Retina (tissue), 1 donor: Measurements from ENCODE around the gene HEYL.

Experiments used
- DNase-seq: peaks from one replicate; pipeline ENCODE4 v3.0.0-alpha.2; 2016

Gene HEYL

GRCh38 chr1:39593386-39593785 lies 46.1 kb downstream of the HEYL start:
- DNase-seq: no peak

- no peak for DNase-seq
These were observed 47.4 kb downstream of the HEYL start for GRCh38 chr1:39592069-39592468.

- DNase-seq: no peak
These were observed 48.9 kb downstream of the HEYL start for GRCh38 chr1:39590546-39590945.

GRCh38 chr1:39585933-39586332 lies 53.5 kb downstream of the HEYL start:
- no peak for DNase-seq

- DNase-seq: peak; percentile 54
These were observed 63.3 kb downstream of the HEYL start for GRCh38 chr1:39576016-39576657.

- peak; percentile 54 for DNase-seq
These were observed 64.0 kb downstream of the HEYL start for GRCh38 chr1:39575191-39576015.

- DNase-seq: peak; percentile 5
These were observed 64.8 kb downstream of the HEYL start for GRCh38 chr1:39574646-39575045.
